Naive B cell (primary cell): ENCODE measurements around the gene CITED4. TPM values are rescaled to one million over a fixed set of nuclear protein-coding genes. Genes with fewer than 3 reads are reported as not detected.
A peak's percentile ranks its signal among the peaks of the same experiment; 100 is the strongest.

Experiments used
- ATAC-seq, 2 donors: fragments of 150-1000 bp; cut with Tn5 transposase; 2 replicates each; pipeline ENCODE4 v1.10.0; 2021; ENCODE audit warnings: low read depth in 2 of 2, mild to moderate bottlenecking in 2 of 2, moderate library complexity in 2 of 2
- DNase-seq: peaks from one replicate; pipeline ENCODE4 v3.0.0; 2022
- H3K27ac Mint-ChIP-seq, 6 donors: one replicate each; pipeline ENCODE4 v1.8.0; 2020 to 2022; ENCODE audit warnings: mild to moderate bottlenecking in 6 of 6, mixed read lengths in 6 of 6, moderate library complexity in 5 of 6, inconsistent platforms in 2 of 6
- H3K27me3 Mint-ChIP-seq, 3 donors: one replicate each; pipeline ENCODE4 v1.8.0; 2021 to 2022; ENCODE audit warnings: mixed read lengths in 3 of 3, mild to moderate bottlenecking in 1 of 3
- H3K36me3 Mint-ChIP-seq, 2 donors: one replicate each; pipeline ENCODE4 v1.8.0; 2020 to 2022; ENCODE audit warnings: mixed read lengths in 2 of 2, inconsistent platforms in 1 of 2, mild to moderate bottlenecking in 1 of 2
- H3K4me1 Mint-ChIP-seq, 3 donors: one replicate each; pipeline ENCODE4 v1.8.0; 2020 to 2022; ENCODE audit warnings: mixed read lengths in 3 of 3, inconsistent platforms in 1 of 3, mild to moderate bottlenecking in 1 of 3, moderate library complexity in 1 of 3
- H3K4me3 Mint-ChIP-seq, 8 donors: one replicate each; pipeline ENCODE4 v1.8.0; 2020 to 2022; ENCODE audit warnings: mild to moderate bottlenecking in 8 of 8, mixed read lengths in 8 of 8, moderate library complexity in 8 of 8, inconsistent platforms in 2 of 8
- H3K9me3 Mint-ChIP-seq, 7 donors: one replicate each; pipeline ENCODE4 v1.8.0; 2020 to 2022; ENCODE audit warnings: mixed read lengths in 7 of 7, mild to moderate bottlenecking in 5 of 7, inconsistent platforms in 2 of 7, moderate library complexity in 1 of 7
- polyA plus RNA-seq, 6 donors: library from polyadenylated mRNA; unstranded; fragments of 300-500 nt; fragmentation: Illumina TruSeq; gene quantifications; one replicate each; pipeline ENCODE4 v1.2.3, GENCODE V29; 2021; ENCODE audit warnings: low read depth in 6 of 6

Gene CITED4
- polyA plus RNA-seq, 6 donors from 2014 or later = 1.2 to 3.2 (median 2.5) TPM

GRCh38 chr1:40834968-40835545, 27.1 kb downstream of the CITED4 start:
- H3K4me3 Mint-ChIP-seq = no peak overlapping the region
- H3K4me1 Mint-ChIP-seq = peaks cover 0 to 6% (median 0%) of the 10 kb centered on the region in 3 donors
- DNase-seq = no peak
- no peaks in the 10 kb centered on the region for H3K9me3 Mint-ChIP-seq
- H3K27me3 Mint-ChIP-seq = peaks cover 0 to 8% (median 0%) of the 10 kb centered on the region in 3 donors
- H3K36me3 Mint-ChIP-seq = no peaks in the 10 kb centered on the region
- ATAC-seq = no peak
- H3K27ac Mint-ChIP-seq = no peak overlapping the region

DNA sequence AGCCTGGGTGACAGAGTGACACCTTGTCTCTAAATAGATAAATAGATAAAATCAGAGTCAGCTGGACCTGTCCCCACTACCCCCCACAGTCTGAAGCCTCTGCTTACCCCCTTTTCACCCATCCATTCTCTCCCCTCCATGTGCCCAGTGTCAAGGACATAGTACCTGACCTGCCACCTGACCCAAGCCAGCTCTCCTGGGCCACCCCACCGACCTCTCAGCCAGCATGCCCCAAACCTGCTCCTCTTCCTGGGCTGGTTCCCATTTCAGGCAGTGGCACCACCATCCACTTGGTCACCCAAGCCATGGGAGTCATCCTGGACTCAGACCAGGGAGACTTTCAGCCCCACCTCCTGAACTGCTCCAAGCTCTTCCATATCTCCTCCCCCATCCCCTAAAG, 28.2 kb downstream of the CITED4 start:
- DNase-seq (no peak), ATAC-seq (no peak)
- H3K27me3 Mint-ChIP-seq = peaks cover 0 to 1% (median 0%) of the 10 kb centered on the region in 3 donors
- H3K4me1 Mint-ChIP-seq = peaks cover 0 to 2% (median 0%) of the 10 kb centered on the region in 3 donors
- no peaks in the 10 kb centered on the region for H3K9me3 Mint-ChIP-seq
- H3K4me3 Mint-ChIP-seq = no peak overlapping the region
- H3K27ac Mint-ChIP-seq = peak overlapping the region in 1 of 6 donors; percentile 75
- no peaks in the 10 kb centered on the region for H3K36me3 Mint-ChIP-seq

DNA sequence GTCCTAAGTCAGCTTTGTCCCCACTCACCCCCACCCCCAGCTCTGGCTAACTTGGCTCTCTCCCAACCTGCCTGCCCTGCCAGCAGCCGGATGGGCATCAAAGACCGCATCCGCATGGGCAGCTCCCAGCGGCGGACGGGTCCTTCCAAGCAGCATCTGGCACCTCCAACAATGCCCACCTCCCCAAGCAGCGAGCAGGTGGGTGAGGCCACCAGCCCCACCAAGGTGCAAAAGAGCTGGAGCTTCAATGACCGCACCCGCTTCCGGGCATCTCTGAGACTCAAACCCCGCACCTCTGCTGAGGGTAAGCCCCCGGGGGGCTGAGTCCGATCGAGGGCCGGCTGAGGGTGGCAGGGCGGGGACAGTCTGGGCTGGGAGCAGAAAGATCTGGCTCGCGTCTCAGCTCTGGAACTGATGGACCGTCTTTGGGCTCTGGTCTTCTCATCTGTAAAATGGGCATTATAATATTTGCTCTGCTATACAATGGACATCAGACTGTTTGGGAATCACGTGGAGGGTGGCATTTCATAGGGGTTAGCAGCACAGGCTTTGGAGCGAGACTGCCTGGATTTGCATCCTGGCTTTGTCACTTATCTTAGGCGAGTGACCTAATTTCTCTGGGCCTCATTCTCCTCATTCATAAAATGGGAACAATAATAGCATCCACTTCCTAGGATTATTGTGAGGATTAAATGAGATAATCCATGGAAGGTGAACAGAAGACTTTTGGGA, 31.0 kb downstream of the CITED4 start:
- no peaks in the 10 kb centered on the region for H3K9me3 Mint-ChIP-seq
- no peaks in the 10 kb centered on the region for H3K36me3 Mint-ChIP-seq
- no peak overlapping the region for H3K4me3 Mint-ChIP-seq
- DNase-seq (no peak), ATAC-seq (no peak)
- peaks cover 0 to 3% (median 2%) of the 10 kb centered on the region in 3 donors for H3K4me1 Mint-ChIP-seq
- H3K27me3 Mint-ChIP-seq = no peaks in the 10 kb centered on the region
- peak overlapping the region in 1 of 6 donors; percentile 13 for H3K27ac Mint-ChIP-seq

DNA sequence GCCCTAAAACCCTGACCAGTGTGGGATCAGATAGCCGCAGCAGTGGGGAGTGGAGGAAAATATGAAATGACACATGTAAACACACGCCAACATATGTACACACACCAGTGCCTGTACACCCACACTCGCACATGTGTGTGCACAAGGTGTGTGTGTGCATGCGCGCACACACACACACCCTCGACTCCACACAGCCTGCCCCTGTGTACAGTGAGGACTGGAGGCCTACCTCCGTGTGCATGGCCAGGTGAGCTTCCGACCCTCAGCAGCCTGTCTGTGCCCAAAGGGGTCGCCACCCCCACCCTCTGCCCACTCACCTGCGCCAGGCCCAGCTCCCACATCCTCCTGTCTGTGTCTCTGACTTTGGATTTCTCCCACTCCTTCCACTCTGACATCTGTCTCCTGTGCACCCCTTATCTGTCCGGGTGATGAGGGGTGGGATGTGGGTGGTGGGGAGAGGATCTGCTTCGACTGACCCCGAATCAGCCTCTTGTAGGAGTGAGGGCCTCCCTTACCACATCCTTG, 31.7 kb downstream of the CITED4 start:
- no peak overlapping the region for H3K4me3 Mint-ChIP-seq
- ATAC-seq (no peak), DNase-seq (no peak)
- no peak overlapping the region for H3K27ac Mint-ChIP-seq
- H3K4me1 Mint-ChIP-seq = peaks cover 1 to 10% (median 4%) of the 10 kb centered on the region in 3 donors
- H3K36me3 Mint-ChIP-seq = no peaks in the 10 kb centered on the region
- H3K27me3 Mint-ChIP-seq = no peaks in the 10 kb centered on the region
- H3K9me3 Mint-ChIP-seq = no peaks in the 10 kb centered on the region

- Mint-ChIP-seq H3K4me1 (peaks cover 8 to 16% (median 8%) of the 10 kb centered on the region in 3 donors), H3K27me3 (no peaks in the 10 kb centered on the region), H3K27ac (no peak overlapping the region), H3K4me3 (no peak overlapping the region), H3K36me3 (no peaks in the 10 kb centered on the region), H3K9me3 (no peaks in the 10 kb centered on the region)
- no peak for ATAC-seq
- DNase-seq = no peak
Measured at GRCh38 chr1:40829631-40830245, 32.4 kb downstream of the CITED4 start.

DNA sequence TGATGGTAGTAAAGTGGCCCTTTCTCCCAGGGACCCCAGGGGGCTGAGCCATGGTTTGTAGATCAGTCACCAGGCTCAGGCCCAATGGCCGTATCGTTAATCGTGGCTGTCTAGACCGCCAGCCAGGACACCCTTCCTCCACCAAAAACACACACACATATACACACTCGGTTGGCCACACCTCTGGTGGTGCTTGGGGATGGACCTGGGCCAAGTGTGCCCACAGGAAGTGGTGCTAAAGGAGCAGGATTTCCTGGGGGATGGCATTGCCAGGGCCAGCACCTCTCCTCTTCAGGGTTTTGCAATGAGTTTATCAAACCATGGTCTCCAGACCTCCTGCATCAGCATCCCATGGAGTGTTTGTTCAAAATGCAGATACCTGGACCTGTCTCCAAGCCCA, 36.2 kb downstream of the CITED4 start:
- Mint-ChIP-seq H3K27me3 (no peaks in the 10 kb centered on the region), H3K36me3 (no peaks in the 10 kb centered on the region), H3K27ac (peak overlapping the region in 2 of 6 donors; percentile 43), H3K9me3 (no peaks in the 10 kb centered on the region), H3K4me1 (peaks cover 8 to 16% (median 8%) of the 10 kb centered on the region in 3 donors), H3K4me3 (no peak overlapping the region)
- ATAC-seq (no peak), DNase-seq (no peak)

- peak overlapping the region in 2 of 6 donors; percentile 31 to 81 for H3K27ac Mint-ChIP-seq
- DNase-seq (no peak), ATAC-seq (peak; percentile 52 to 58)
- H3K9me3 Mint-ChIP-seq = no peaks in the 10 kb centered on the region
- no peak overlapping the region for H3K4me3 Mint-ChIP-seq
- no peaks in the 10 kb centered on the region for H3K36me3 Mint-ChIP-seq
- no peaks in the 10 kb centered on the region for H3K27me3 Mint-ChIP-seq
- H3K4me1 Mint-ChIP-seq = peaks cover 8 to 16% (median 8%) of the 10 kb centered on the region in 3 donors
Measured at GRCh38 chr1:40825435-40825788, 36.8 kb downstream of the CITED4 start.

- H3K27ac Mint-ChIP-seq = peak overlapping the region in 2 of 6 donors; percentile 31 to 81
Measured at GRCh38 chr1:40824591-40825434, 37.4 kb downstream of the CITED4 start.

GRCh38 chr1:40823983-40824382, 38.2 kb downstream of the CITED4 start:
- H3K4me3 Mint-ChIP-seq = no peak overlapping the region
- no peaks in the 10 kb centered on the region for H3K9me3 Mint-ChIP-seq
- peaks cover 10 to 22% (median 15%) of the 10 kb centered on the region in 3 donors for H3K4me1 Mint-ChIP-seq
- H3K27ac Mint-ChIP-seq = peak overlapping the region in 1 of 6 donors; percentile 49
- H3K36me3 Mint-ChIP-seq = no peaks in the 10 kb centered on the region
- H3K27me3 Mint-ChIP-seq = peaks cover 0 to 7% (median 0%) of the 10 kb centered on the region in 3 donors
- no peak for ATAC-seq
- DNase-seq = no peak

More at GRCh38 chr1:40824591-40825434, 37.4 kb downstream of the CITED4 start:
- Mint-ChIP-seq H3K9me3 (no peaks in the 10 kb centered on the region), H3K4me1 (peaks cover 8 to 16% (median 8%) of the 10 kb centered on the region in 3 donors), H3K4me3 (no peak overlapping the region), H3K36me3 (no peaks in the 10 kb centered on the region), H3K27me3 (no peaks in the 10 kb centered on the region)
- ATAC-seq = no peak
- DNase-seq = no peak

DNA sequence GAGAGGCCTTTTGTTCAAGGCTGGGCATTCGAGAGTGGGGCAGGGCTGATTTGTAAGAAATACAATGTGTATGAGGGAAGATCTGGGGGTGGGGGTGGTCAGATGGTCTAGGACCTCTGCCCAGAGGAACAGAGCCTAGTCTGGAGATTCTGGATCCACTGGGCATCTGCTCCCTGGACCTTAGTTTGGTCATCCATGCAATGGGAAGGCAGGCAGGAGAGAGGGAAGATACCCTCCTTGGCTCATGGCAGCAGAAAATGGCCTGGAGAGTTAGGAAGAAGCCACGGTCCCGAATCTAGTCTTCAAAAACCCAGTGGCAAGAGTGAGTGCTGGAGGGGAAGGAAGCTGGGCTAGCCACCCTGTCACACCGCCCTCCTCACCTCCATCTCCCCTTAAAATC, 38.8 kb downstream of the CITED4 start:
- peak overlapping the region in 1 of 8 donors; percentile 22 for H3K4me3 Mint-ChIP-seq
- no peak for ATAC-seq
- H3K27me3 Mint-ChIP-seq = peaks cover 0 to 7% (median 0%) of the 10 kb centered on the region in 3 donors
- peaks cover 15 to 27% (median 21%) of the 10 kb centered on the region in 3 donors for H3K4me1 Mint-ChIP-seq
- DNase-seq = no peak
- H3K9me3 Mint-ChIP-seq = no peaks in the 10 kb centered on the region
- H3K27ac Mint-ChIP-seq = no peak overlapping the region
- no peaks in the 10 kb centered on the region for H3K36me3 Mint-ChIP-seq

- H3K27me3 Mint-ChIP-seq = peaks cover 0 to 7% (median 0%) of the 10 kb centered on the region in 3 donors
- H3K27ac Mint-ChIP-seq = peak overlapping the region in 1 of 6 donors; percentile 30
- H3K9me3 Mint-ChIP-seq = no peaks in the 10 kb centered on the region
- ATAC-seq (no peak), DNase-seq (no peak)
- peaks cover 15 to 30% (median 22%) of the 10 kb centered on the region in 3 donors for H3K4me1 Mint-ChIP-seq
- no peaks in the 10 kb centered on the region for H3K36me3 Mint-ChIP-seq
- H3K4me3 Mint-ChIP-seq = no peak overlapping the region
Measured at GRCh38 chr1:40822890-40823289, 39.3 kb downstream of the CITED4 start.

GRCh38 chr1:40820911-40821693, 41.1 kb downstream of the CITED4 start:
- DNase-seq (no peak), ATAC-seq (no peak)
- Mint-ChIP-seq H3K4me1 (peaks cover 13 to 33% (median 22%) of the 10 kb centered on the region in 3 donors), H3K27ac (peak overlapping the region in 1 of 6 donors; percentile 90), H3K36me3 (no peaks in the 10 kb centered on the region), H3K27me3 (peaks cover 0 to 7% (median 0%) of the 10 kb centered on the region in 3 donors), H3K9me3 (no peaks in the 10 kb centered on the region), H3K4me3 (peak overlapping the region in 1 of 8 donors; percentile 59)
